ENCODE results near the gene PTPRU. TPM values are rescaled to one million over a fixed set of nuclear protein-coding genes. Genes with fewer than 3 reads are reported as not detected.
"Not testable (repeated sequence)": the region's sequence is repeated elsewhere in the genome, so short reads cannot be mapped to it uniquely, and the experiment has no call there.

PTPRU gene
- total RNA-seq, 1 experiment from 2014 or later, result 25.7 TPM

DNA sequence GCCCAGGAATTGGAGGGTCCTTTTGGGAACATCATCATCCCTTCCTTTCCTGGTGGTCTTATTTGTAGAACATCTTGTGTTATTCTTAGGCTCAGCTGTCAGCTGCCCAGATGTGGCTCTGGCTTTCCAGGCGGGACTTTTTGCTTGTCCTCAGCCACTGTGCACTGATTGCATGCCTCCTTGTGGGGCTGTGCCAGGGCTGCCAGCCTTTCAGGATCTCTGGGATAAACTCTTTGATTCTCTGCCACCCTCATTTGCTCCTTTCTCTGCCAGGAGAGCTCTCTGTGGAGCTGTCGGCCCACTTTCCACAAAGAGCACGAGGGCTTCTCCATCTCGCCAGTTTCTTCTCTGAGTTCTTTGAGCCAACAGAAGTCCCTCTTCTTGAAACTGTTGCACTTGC is 63.1 kb downstream of the PTPRU start:
- TF ChIP-seq EZH2 (IDR thresholded peaks at IDR 0.05; ENCODE audit: low read length, unreplicated experiment) (no peak), EZH2phosphoT487 (IDR thresholded peaks at IDR 0.05; ENCODE audit: borderline replicate concordance, low read length) (no peak)
- TF ChIP-seq, protein P1, sequence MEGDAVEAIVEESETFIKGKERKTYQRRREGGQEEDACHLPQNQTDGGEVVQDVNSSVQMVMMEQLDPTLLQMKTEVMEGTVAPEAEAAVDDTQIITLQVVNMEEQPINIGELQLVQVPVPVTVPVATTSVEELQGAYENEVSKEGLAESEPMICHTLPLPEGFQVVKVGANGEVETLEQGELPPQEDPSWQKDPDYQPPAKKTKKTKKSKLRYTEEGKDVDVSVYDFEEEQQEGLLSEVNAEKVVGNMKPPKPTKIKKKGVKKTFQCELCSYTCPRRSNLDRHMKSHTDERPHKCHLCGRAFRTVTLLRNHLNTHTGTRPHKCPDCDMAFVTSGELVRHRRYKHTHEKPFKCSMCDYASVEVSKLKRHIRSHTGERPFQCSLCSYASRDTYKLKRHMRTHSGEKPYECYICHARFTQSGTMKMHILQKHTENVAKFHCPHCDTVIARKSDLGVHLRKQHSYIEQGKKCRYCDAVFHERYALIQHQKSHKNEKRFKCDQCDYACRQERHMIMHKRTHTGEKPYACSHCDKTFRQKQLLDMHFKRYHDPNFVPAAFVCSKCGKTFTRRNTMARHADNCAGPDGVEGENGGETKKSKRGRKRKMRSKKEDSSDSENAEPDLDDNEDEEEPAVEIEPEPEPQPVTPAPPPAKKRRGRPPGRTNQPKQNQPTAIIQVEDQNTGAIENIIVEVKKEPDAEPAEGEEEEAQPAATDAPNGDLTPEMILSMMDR (conservative IDR thresholded peaks at IDR 0.05; ENCODE audit: low read depth, low read length), result no peak
- Histone ChIP-seq H3K27me3 (ENCODE audit: low read length) (no peaks in the 10 kb centered on the region), H3K36me3 (ENCODE audit: low read depth, low read length) (no peaks in the 10 kb centered on the region), H4K20me1 (ENCODE audit: low read length) (no peaks in the 10 kb centered on the region), H3K4me1 (ENCODE audit: insufficient read depth, low read length) (0 out of 2 replicates have a peak, but pooled peaks cover 3% of the 10 kb centered on the region), H3K4me3 (ENCODE audit: low read length) (no peak overlapping the region), H3K9me3 (ENCODE audit: low read length) (no peaks in the 10 kb centered on the region), H3K9me2 (replicated peaks; ENCODE audit: low read length) (no peaks in the 10 kb centered on the region), H3K79me2 (ENCODE audit: low read length) (no peaks in the 10 kb centered on the region), H3K4me2 (ENCODE audit: low read length) (no peak overlapping the region), H3K27ac (ENCODE audit: low read length) (no peak overlapping the region), H3K9ac (ENCODE audit: low read length) (no peak overlapping the region), H2AFZ (ENCODE audit: low read length) (no peak overlapping the region), H3F3A (ENCODE audit: low read length, unreplicated experiment) (no peaks in the 10 kb centered on the region)
- ATAC-seq (no peak), DNase-seq (no peak)
- BruUV-seq (replicated peaks), result no TSS peak
- CTCF ChIA-PET, result no interaction called here
- POLR2A ChIA-PET (ENCODE audit: unreplicated experiment), result no interaction called here
- intact Hi-C loops (cut with micrococcal nuclease), result no loop called here

DNA sequence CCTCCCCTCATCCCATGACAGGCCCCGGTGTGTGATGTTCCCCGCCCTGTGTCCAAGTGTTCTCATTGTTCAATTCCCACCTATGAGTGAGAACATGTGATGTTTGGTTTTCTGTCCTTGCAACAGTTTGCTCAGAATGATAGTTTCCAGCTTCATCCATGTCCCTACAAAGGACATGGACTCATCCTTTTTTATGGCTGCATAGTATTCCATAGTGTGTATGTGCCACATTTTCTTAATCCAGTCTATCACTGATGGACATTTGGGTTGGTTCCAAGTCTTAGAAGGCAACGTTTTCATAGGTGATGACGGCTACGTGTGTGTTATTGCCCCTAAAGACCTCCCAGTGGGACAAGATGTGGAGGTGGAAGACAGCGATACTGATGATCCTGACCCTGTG is 65.4 kb downstream of the PTPRU start:
- BruUV-seq (replicated peaks); DNase-seq; H2AFZ ChIP-seq (ENCODE audit: low read length); H3K9me2 ChIP-seq (replicated peaks; ENCODE audit: low read length); H3K4me1 ChIP-seq (ENCODE audit: insufficient read depth, low read length); H3K9me3 ChIP-seq (ENCODE audit: low read length); H3F3A ChIP-seq (ENCODE audit: low read length, unreplicated experiment); POLR2A ChIA-PET (ENCODE audit: unreplicated experiment); intact Hi-C loops (cut with micrococcal nuclease); H3K79me2 ChIP-seq (ENCODE audit: low read length); H3K27me3 ChIP-seq (ENCODE audit: low read length); H3K27ac ChIP-seq (ENCODE audit: low read length); ATAC-seq; H4K20me1 ChIP-seq (ENCODE audit: low read length); H3K4me2 ChIP-seq (ENCODE audit: low read length); H3K4me3 ChIP-seq (ENCODE audit: low read length); H3K36me3 ChIP-seq (ENCODE audit: low read depth, low read length); H3K9ac ChIP-seq (ENCODE audit: low read length): not testable (repeated sequence)
- CTCF ChIA-PET, result interaction anchor here (1.1 kb wide), 1 partner anchor 56 kb away, joined by 7 read pairs; no protein-coding TSS in a partner anchor

DNA sequence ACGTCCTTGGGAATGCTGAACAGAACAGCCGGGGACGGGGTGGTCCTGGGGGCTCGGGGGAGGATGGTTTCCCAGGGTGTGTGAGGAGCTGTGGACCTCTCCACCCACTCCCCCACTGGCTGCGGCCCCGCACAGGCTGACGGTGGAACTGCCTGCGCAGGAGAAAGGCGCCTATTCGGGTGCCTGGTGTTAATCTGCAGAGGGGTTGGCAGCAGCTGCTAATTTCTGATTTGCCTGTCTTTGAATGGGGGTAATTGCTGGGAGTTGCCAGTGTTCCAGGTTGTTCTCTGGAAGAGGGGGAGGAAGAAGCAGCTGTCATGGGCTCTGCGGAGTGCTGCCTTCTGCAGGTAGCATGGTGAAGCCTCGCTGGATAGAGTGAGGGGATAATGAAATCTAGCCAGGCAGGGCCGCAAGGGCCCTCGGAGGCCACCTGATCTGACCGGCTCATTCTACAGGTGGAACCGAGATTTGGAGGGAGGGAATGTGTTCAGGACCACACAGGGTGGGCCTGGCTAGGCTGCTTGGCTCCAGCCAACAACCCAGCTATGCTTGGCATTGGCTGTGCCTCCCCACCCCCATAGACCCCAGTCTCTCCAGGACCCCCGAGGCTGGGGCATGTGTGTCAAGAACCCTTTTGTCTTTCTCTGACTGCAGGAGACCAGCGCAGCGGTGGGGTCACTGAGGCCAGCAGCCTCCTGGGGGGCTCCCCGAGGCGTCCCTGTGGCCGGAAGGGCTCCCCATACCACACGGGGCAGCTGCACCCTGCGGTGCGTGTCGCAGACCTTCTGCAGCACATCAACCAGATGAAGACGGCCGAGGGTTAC is 67.1 kb downstream of the PTPRU start:
- Histone ChIP-seq H3K9me3 (ENCODE audit: low read length) (no peaks in the 10 kb centered on the region), H3K36me3 (ENCODE audit: low read depth, low read length) (no peaks in the 10 kb centered on the region), H3K4me2 (ENCODE audit: low read length) (no peak overlapping the region), H3K9me2 (replicated peaks; ENCODE audit: low read length) (no peaks in the 10 kb centered on the region), H4K20me1 (ENCODE audit: low read length) (no peaks in the 10 kb centered on the region), H3K9ac (ENCODE audit: low read length) (no peak overlapping the region), H3K79me2 (ENCODE audit: low read length) (no peaks in the 10 kb centered on the region), H3K27me3 (ENCODE audit: low read length) (no peaks in the 10 kb centered on the region), H3K4me3 (ENCODE audit: low read length) (no peak overlapping the region), H3K27ac (ENCODE audit: low read length) (no peak overlapping the region), H3F3A (ENCODE audit: low read length, unreplicated experiment) (no peaks in the 10 kb centered on the region), H3K4me1 (ENCODE audit: insufficient read depth, low read length) (0 out of 2 replicates have a peak, but pooled peaks cover 3% of the 10 kb centered on the region), H2AFZ (ENCODE audit: low read length) (no peak overlapping the region)
- ChIA-PET CTCF (no interaction called here), POLR2A (ENCODE audit: unreplicated experiment) (no interaction called here)
- BruUV-seq (replicated peaks), result no TSS peak
- DNase-seq (no peak), ATAC-seq (no peak)
- intact Hi-C loops (cut with micrococcal nuclease), result no loop called here
- TF ChIP-seq EZH2phosphoT487 (IDR thresholded peaks at IDR 0.05; ENCODE audit: borderline replicate concordance, low read length) (no peak), EZH2 (IDR thresholded peaks at IDR 0.05; ENCODE audit: low read length, unreplicated experiment) (no peak)
- TF ChIP-seq, protein P1 (conservative IDR thresholded peaks at IDR 0.05; ENCODE audit: low read depth, low read length), result no peak
